ENCODE results near the gene DDX24.
A peak's percentile ranks its signal among the peaks of the same experiment; 100 is the strongest.

DDX24 gene

DNA sequence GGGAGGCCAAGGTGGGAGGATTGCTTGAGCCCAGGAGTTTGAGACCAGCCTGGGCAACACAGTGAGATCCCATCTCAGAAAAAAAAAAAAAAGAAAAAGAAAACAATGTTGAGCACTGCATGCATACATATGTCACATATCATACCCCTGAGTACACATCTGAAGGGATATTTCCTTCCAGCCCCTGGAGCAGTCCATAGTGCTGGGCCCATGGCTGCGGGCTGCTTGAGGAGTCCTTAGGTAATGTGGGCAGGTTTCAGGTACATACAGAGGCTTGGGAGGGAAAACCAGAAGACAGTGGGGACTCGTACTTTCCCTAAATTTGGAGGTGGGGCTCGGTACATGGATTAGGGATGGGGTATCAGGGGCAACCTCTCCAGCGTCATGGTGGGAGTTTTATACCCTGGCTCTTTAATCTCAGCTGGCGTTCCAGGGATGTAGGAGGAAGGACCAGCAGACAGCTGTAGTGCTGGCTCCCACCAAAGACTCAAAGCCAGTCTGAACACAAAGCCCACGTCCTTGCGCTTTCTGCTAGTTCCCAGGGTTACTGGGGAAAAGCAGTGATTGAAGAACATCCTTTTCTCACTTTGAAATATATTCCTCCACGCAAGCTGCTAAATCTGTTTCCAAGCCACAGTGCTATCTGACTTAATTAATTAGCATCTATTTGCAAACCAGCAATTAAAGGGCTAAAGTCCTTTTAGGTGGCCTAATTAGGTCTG, 49.7 kb downstream of the DDX24 start:
- no peak for DNase-seq (ENCODE audit: low read depth)

GRCh38 chr14:94030571-94030970, 50.4 kb downstream of the DDX24 start:
- no peak for DNase-seq (ENCODE audit: low read depth)

GRCh38 chr14:94029671-94030203, 51.3 kb downstream of the DDX24 start:
- DNase-seq (ENCODE audit: low read depth) = no peak

GRCh38 chr14:94029265-94029664, 51.7 kb downstream of the DDX24 start:
- no peak for DNase-seq (ENCODE audit: low read depth)

DNA sequence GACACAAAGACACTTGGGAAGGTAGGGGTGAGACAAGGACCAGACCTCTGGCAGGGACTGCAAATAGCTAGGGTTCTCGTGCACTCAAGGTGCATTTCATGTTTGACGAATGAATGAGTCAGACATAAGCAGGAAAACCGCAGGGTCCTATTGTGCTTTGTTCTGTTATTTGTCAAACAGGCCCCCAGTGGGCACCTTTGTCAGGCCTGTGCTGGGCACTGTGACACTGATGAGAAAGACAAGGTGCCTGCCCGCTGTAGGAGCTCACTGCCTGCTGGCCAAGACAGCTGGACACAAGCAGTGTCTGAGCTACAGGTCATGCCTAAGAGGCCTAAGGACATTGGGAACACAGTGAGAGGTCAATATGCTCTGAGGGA, 52.6 kb downstream of the DDX24 start:
- DNase-seq (ENCODE audit: low read depth) = no peak

- DNase-seq (ENCODE audit: low read depth) = no peak
Observed at GRCh38 chr14:94027566-94028449, 53.2 kb downstream of the DDX24 start.

DNA sequence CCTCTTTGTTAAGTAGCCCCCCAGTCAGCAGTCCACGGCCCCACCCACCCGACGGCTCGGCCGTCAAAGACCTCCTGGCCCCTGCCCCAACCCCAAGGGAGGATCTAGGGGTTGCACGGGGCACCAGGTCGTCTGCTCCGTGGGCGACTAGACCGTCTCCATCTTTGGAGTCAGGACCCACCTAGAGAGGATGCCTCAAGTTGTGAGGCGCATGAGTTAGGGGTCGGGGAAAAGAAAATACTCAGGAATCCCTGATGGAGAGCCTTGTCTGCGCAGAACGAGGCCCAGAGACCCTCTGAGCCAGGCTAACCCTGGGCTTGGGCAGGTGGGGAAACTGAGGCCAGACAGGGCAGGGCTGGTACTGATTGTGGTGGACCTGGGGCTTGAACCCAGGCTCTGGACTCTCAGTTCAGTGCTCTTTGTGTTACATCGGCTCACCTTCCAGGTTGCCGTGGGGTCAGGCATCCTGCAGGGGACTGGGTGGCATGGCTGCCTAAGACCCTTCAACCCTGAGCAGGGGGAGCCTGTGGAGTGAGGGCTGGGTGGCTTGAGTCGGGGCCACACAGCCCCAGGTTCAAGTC, 54.0 kb downstream of the DDX24 start:
- DNase-seq (ENCODE audit: low read depth) = no peak

DNA sequence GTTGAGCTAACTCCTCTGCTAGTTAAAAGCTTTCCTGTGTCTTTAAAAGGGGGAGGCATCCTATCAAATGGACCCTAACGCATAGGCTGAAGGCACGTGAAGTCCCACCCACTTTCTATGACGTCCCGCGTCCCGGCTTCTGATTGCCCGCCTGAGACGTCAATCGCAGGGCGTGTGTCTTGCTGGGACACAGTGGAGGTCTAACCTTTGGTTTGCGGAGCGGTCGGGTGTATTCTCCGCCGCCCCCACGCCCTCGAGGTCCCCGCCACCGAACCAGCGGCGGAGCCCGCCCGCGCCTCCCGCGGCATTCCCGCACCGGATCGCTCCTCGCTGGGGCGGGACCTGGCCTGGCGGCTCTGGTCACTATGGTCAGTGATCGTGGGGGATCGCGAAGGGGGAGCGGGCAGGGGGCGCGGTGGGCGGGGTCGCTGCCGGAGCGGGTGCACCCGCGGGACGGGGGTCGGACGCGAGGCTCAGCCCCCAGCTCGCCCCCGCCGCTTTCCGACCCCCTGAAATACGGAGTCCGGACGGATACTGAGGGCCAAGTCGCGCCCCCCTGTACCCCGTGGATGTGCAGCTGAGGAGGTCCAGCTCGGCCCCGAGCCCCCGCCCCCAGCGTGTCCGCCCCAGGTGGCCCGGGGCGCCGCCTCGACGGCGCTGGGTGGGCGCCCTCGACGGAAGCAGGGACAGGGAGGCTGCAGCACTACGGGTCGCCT, 54.7 kb downstream of the DDX24 start, which contains the start of gene OTUB2:
TSS of gene OTUB2 (plus strand) at position 168 of the 716 bp plus-strand sequence. CDS start at position 366, 198 bp downstream.
- peak; percentile 95 for DNase-seq (ENCODE audit: low read depth)

DNA sequence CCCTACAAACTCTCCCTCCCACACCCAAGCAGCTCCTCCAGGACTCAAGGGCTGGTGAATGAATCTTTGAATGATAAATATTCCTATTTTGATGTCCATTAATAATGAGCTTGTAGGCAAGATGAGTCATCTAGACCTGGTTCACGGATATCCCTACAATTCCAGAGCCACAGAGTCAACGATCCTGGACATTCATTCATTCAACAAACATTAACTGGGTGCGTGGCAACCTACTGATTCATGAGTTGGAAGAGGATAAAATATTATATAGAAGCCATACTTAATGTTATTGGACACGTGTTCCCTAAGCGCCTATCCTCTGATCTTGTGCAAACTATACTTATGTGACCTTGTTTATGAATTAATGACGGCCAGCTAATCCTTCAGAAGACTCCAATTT, 55.3 kb downstream of the DDX24 start:
- DNase-seq (ENCODE audit: low read depth) = no peak

- no peak for DNase-seq (ENCODE audit: low read depth)
Observed at GRCh38 chr14:94024549-94024948, 56.5 kb downstream of the DDX24 start.

- DNase-seq (ENCODE audit: low read depth) = no peak
Observed at GRCh38 chr14:94022532-94023411, 58.2 kb downstream of the DDX24 start.

GRCh38 chr14:94021416-94022157, 59.4 kb downstream of the DDX24 start:
- DNase-seq (ENCODE audit: low read depth) = no peak

- no peak for DNase-seq (ENCODE audit: low read depth)
Observed at GRCh38 chr14:94021001-94021400, 60.0 kb downstream of the DDX24 start.

DNA sequence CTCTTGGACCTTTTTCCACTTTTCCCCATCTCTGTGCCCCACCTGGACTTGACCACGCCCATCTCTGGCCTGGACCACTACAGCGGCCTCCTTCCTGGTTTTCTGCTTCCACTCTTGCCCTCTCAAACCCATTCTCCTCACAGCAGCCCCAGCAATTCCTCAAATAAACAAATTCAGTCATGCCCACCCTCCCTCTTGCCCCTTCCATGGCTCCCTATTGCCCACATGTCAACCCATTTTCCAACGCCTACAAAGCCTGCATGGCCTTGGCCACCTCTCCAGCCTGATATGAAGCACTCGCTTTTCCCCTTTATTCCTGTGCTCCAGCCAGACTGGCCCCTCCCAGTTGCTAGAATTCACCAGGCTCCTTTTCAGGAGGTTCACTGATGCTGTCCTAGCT, 60.7 kb downstream of the DDX24 start:
- DNase-seq (ENCODE audit: low read depth) = no peak

DNA sequence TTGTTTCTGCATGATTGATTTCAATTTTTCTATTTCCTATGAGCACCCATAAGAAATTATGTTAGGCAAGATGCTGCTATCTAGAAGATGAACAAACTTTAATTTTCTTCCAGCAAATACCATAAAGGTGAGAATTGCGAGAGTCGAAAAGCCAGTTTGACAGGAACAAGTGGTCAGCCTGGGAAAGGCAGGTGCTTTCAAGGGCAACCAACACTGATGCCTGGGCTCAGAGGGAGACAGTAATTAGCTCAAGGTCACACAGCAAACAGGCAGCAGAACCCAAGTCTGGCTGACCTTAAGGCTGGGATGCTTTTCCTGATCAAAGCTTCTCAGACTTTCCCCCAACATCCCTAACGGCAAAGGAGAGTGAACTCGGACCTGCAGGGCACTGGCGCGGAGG, 61.7 kb downstream of the DDX24 start:
- DNase-seq (ENCODE audit: low read depth) = no peak

- no peak for DNase-seq (ENCODE audit: low read depth)
Observed at GRCh38 chr14:94018308-94018707, 62.7 kb downstream of the DDX24 start.

DNA sequence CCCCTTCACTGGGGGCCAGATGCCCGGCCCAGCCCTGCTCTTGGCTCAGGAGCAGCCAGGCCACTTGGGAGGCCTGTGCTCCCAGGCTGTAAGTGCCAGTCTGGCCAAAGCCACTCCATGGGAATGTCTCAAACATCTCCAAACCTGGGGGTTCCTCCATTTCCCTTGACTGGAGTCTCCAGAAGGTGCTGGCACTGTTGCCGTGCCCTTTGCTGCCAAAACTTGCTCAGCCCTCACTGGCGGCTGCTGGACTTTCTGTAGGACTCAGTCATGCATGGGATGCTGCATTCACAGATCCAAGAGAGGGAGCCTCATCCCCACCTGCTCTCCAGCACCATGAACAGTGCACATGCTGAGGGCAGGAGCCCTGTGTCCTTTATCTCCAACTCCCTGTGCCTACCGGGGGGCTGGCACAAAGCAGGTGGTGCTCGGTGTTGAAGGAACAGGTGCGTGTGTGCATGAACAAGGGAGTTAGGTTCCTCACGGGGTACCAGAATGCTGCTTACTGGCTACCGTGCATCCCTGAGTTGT, 64.5 kb downstream of the DDX24 start:
- DNase-seq (ENCODE audit: low read depth) = no peak

DNA sequence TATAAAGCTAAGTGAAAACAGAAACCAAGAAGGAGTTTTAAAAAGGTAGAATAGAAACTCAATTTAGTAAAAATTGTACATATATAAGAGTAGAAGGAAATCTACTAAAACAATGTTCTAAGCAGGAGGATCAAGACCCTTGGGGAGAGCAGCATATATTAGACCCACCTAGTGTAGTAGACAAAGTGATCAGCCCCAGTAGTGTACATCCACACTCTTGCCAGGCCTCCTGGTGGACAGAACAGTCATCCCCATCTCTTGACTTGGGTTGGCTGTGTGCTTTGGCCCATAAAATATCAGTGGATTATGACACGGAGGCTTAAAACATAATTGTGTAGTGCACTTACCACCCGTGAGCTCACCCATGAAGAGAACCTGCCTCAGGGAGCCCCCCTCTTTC, 65.8 kb downstream of the DDX24 start:
- DNase-seq (ENCODE audit: low read depth) = no peak

DNA sequence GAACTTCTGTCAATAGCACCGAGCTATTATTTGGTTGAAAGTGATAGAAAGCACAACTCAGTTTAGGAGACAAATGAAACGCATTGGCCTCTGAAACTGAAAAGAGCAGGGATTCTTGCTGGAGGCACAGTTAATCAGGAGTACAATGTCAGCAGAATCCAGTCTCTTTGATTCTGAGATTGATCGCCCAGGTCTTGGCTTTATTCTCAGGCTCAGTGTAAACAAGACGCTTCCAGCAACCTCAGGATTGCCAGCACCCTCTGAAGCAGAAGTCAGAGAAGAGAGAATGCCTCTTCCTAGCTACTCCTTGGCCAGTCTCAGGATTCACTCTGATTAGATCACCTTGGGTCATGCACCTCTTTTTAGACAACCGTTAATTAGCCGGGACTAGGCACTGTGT, 66.6 kb downstream of the DDX24 start:
- DNase-seq (ENCODE audit: low read depth) = no peak

GRCh38 chr14:94011795-94012194, 69.2 kb downstream of the DDX24 start:
- DNase-seq (ENCODE audit: low read depth) = no peak
